ENCODE data around the gene ATRNL1. TPM values are rescaled to one million over a fixed set of nuclear protein-coding genes. Genes with fewer than 3 reads are reported as not detected.

Gene ATRNL1
- total and polyA plus RNA-seq, 4 donors: 0.40 to 26.9 (median 5.3) TPM

GRCh38 chr10:115572740-115573455 is 479.7 kb downstream of the ATRNL1 start:
- Histone ChIP-seq H3K4me3 (ENCODE audit: low read depth in 1 of 3, low read length in 3 of 3) (no peak overlapping the region), H3K27me3 (ENCODE audit: control insufficient read depth in 4 of 4, insufficient read depth in 4 of 4, low read length in 3 of 4) (peaks cover 0 to 3% (median 0%) of the 10 kb centered on the region in 4 donors), H3K4me1 (ENCODE audit: control insufficient read depth in 4 of 4, insufficient read depth in 4 of 4, low read length in 3 of 4) (no peaks in the 10 kb centered on the region), H3K27ac (ENCODE audit: low read depth in 1 of 2, low read length in 2 of 2) (no peak overlapping the region), H3K9me3 (ENCODE audit: control insufficient read depth in 4 of 4, low read length in 3 of 4) (no peaks in the 10 kb centered on the region), H3K36me3 (ENCODE audit: control insufficient read depth in 4 of 4, insufficient read depth in 3 of 4, low read depth in 1 of 4, low read length in 3 of 4) (no peaks in the 10 kb centered on the region), H3K9ac (ENCODE audit: low read depth in 1 of 2, low read length in 2 of 2) (no peak overlapping the region)
- DNase-seq (ENCODE audit: low spot score): no peak
- TF ChIP-seq SP1 (IDR thresholded peaks at IDR 0.05) (no peak), CTCF (IDR thresholded peaks at IDR 0.05; ENCODE audit: low read depth, low read length, missing input control) (peak; percentile 28), ATF3 (IDR thresholded peaks at IDR 0.05) (no peak), RAD21 (IDR thresholded peaks at IDR 0.05) (peak in 1 of 2 donors; percentile 58)
- 66% methylated on average over 7 of the region's 7 CpGs for WGBS

GRCh38 chr10:115580239-115580638 is 487.1 kb downstream of the ATRNL1 start:
- no peaks in the 10 kb centered on the region for H3K4me1 ChIP-seq (ENCODE audit: control insufficient read depth in 4 of 4, insufficient read depth in 4 of 4, low read length in 3 of 4)
- no peak for TF ChIP-seq TAF1 (conservative IDR thresholded peaks at IDR 0.05)
- no peak for TF ChIP-seq RXRA (IDR thresholded peaks at IDR 0.05)
- no peak for TF ChIP-seq JUND (IDR thresholded peaks at IDR 0.05)
- no peak for TF ChIP-seq ZBTB33 (IDR thresholded peaks at IDR 0.05)
- TF ChIP-seq HNF4A (conservative IDR thresholded peaks at IDR 0.05): no peak
- TF ChIP-seq EGR1 (IDR thresholded peaks at IDR 0.05; ENCODE audit: low read depth in 2 of 2): no peak
- 80% methylated on average over 1 of the region's 1 CpG for WGBS
- no peak overlapping the region for H3K9ac ChIP-seq (ENCODE audit: low read depth in 1 of 2, low read length in 2 of 2)
- H3K27ac ChIP-seq (ENCODE audit: low read depth in 1 of 2, low read length in 2 of 2): no peak overlapping the region
- H3K4me3 ChIP-seq (ENCODE audit: low read depth in 1 of 3, low read length in 3 of 3): no peak overlapping the region
- no peaks in the 10 kb centered on the region for H3K36me3 ChIP-seq (ENCODE audit: control insufficient read depth in 4 of 4, insufficient read depth in 3 of 4, low read depth in 1 of 4, low read length in 3 of 4)
- DNase-seq (ENCODE audit: low spot score): no peak
- H3K27me3 ChIP-seq (ENCODE audit: control insufficient read depth in 4 of 4, insufficient read depth in 4 of 4, low read length in 3 of 4): peaks cover 0 to 3% (median 0%) of the 10 kb centered on the region in 4 donors
- H3K9me3 ChIP-seq (ENCODE audit: control insufficient read depth in 4 of 4, low read length in 3 of 4): peaks cover 0 to 5% (median 3%) of the 10 kb centered on the region in 4 donors

GRCh38 chr10:115593060-115593459 is 499.9 kb downstream of the ATRNL1 start:
- H3K27me3 ChIP-seq (ENCODE audit: control insufficient read depth in 4 of 4, insufficient read depth in 4 of 4, low read length in 3 of 4): no peaks in the 10 kb centered on the region
- peaks cover 0 to 7% (median 2%) of the 10 kb centered on the region in 4 donors for H3K9me3 ChIP-seq (ENCODE audit: control insufficient read depth in 4 of 4, low read length in 3 of 4)
- DNase-seq (ENCODE audit: low spot score): no peak
- H3K27ac ChIP-seq (ENCODE audit: low read depth in 1 of 2, low read length in 2 of 2): no peak overlapping the region
- no peaks in the 10 kb centered on the region for H3K4me1 ChIP-seq (ENCODE audit: control insufficient read depth in 4 of 4, insufficient read depth in 4 of 4, low read length in 3 of 4)
- H3K36me3 ChIP-seq (ENCODE audit: control insufficient read depth in 4 of 4, insufficient read depth in 3 of 4, low read depth in 1 of 4, low read length in 3 of 4): no peaks in the 10 kb centered on the region
- TF ChIP-seq SP1 (IDR thresholded peaks at IDR 0.05): no peak
- TF ChIP-seq TAF1 (conservative IDR thresholded peaks at IDR 0.05): no peak
- TF ChIP-seq RAD21 (IDR thresholded peaks at IDR 0.05): no peak
- TF ChIP-seq EGR1 (IDR thresholded peaks at IDR 0.05; ENCODE audit: low read depth in 2 of 2): no peak
- TF ChIP-seq NR2F2 (IDR thresholded peaks at IDR 0.05): no peak
- no peak for TF ChIP-seq GABPA (IDR thresholded peaks at IDR 0.05 in 1 of 2, conservative IDR thresholded peaks at IDR 0.05 in 1 of 2)
- no peak for TF ChIP-seq REST (IDR thresholded peaks at IDR 0.05)
- no peak for TF ChIP-seq MAX (IDR thresholded peaks at IDR 0.05)
- no peak for TF ChIP-seq RXRA (IDR thresholded peaks at IDR 0.05)
- no peak for TF ChIP-seq HNF4A (conservative IDR thresholded peaks at IDR 0.05)
- no peak for TF ChIP-seq FOXA1 (IDR thresholded peaks at IDR 0.05)
- TF ChIP-seq HNF4G (IDR thresholded peaks at IDR 0.05): no peak
- TF ChIP-seq CTCF (IDR thresholded peaks at IDR 0.05; ENCODE audit: low read depth, low read length, missing input control): no peak
- TF ChIP-seq FOXA2 (IDR thresholded peaks at IDR 0.05): no peak
- no peak for TF ChIP-seq JUND (IDR thresholded peaks at IDR 0.05)
- H3K4me3 ChIP-seq (ENCODE audit: low read depth in 1 of 3, low read length in 3 of 3): no peak overlapping the region
- H3K9ac ChIP-seq (ENCODE audit: low read depth in 1 of 2, low read length in 2 of 2): no peak overlapping the region
- 94% methylated on average over 2 of the region's 2 CpGs for WGBS

Measured in liver (tissue), 9 donors.